Cardiac muscle cell (in vitro differentiated cells and primary cell): ENCODE results near the gene CENPB. TPM values are rescaled to one million over a fixed set of nuclear protein-coding genes. Genes with fewer than 3 reads are reported as not detected.

Experiments
- DNase-seq, 2 donors: peaks; one replicate each; pipeline versions ENCODE4 v3.0.0 to v3.0.0-alpha.2; 2010 to 2017; ENCODE audit warnings: low read depth in 1 of 2, low spot score in 1 of 2
- H3K27ac ChIP-seq: fragments of 200-600 bp; sonication (generic); 2 replicates; pipeline ENCODE4 v1.5.1; 2016
- H3K27me3 ChIP-seq: fragments of 200-600 bp; sonication (generic); 2 replicates; pipeline ENCODE4 v1.6.0; 2016; ENCODE audit warnings: control low read depth
- H3K36me3 ChIP-seq: fragments of 200-600 bp; sonication (generic); 2 replicates; pipeline ENCODE4 v1.5.1; 2016; ENCODE audit warnings: control low read depth
- H3K4me1 ChIP-seq: fragments of 200-600 bp; sonication (generic); 2 replicates; pipeline ENCODE4 v1.8.1; 2017; ENCODE audit warnings: low read depth, mild to moderate bottlenecking, mixed run types
- H3K4me3 ChIP-seq: fragments of 200-600 bp; sonication (generic); 2 replicates; pipeline ENCODE4 v1.5.1; 2016; ENCODE audit warnings: mild to moderate bottlenecking
- H3K9me3 ChIP-seq: fragments of 200-600 bp; sonication (generic); 2 replicates; pipeline ENCODE4 v1.5.1; 2017; ENCODE audit warnings: low read depth, mild to moderate bottlenecking, control low read depth
- CTCF ChIP-seq: IDR thresholded peaks from 2 replicates; pipeline ENCODE4 v1.5.1; 2012; ENCODE audit warnings: low read depth, mild to moderate bottlenecking, low read length
- polyA plus RNA-seq: library from polyadenylated mRNA; unstranded; fragments of >200 nt; fragmentation: Nextera tagmentation; extraction: Ambion mirVana; gene quantifications from 2 replicates; pipeline ENCODE4 v1.2.1, GENCODE V29; 2016
- total RNA-seq: library from RNA; depleted of rRNA; stranded (reverse); fragments of >200 nt; gene quantifications from 2 replicates; pipeline ENCODE4 v1.2.3, GENCODE V29; 2016

The CENPB gene
- total and polyA plus RNA-seq, 2 experiments from 2014 or later, result 12.5 to 47.6 TPM

- peak; percentile 86 for TF ChIP-seq CTCF
- H3K4me3 ChIP-seq, result no peak overlapping the region
- no peaks in the 10 kb centered on the region for H3K9me3 ChIP-seq
- H3K27me3 ChIP-seq, result no peaks in the 10 kb centered on the region
- peaks cover 4% of the 10 kb centered on the region for H3K36me3 ChIP-seq
- no peaks in the 10 kb centered on the region for H3K4me1 ChIP-seq
- H3K27ac ChIP-seq, result no peak overlapping the region
- DNase-seq, result peak; percentile 77 to 85
These were observed 31.9 kb upstream of the CENPB start for GRCh38 chr20:3818155-3819151.

- H3K27ac ChIP-seq, result no peak overlapping the region
- no peaks in the 10 kb centered on the region for H3K27me3 ChIP-seq
- no peaks in the 10 kb centered on the region for H3K4me1 ChIP-seq
- no peak for DNase-seq
- H3K9me3 ChIP-seq, result no peaks in the 10 kb centered on the region
- no peaks in the 10 kb centered on the region for H3K36me3 ChIP-seq
- TF ChIP-seq CTCF, result no peak
- H3K4me3 ChIP-seq, result no peak overlapping the region
These were observed 29.3 kb upstream of the CENPB start for GRCh38 chr20:3815703-3816315.

GRCh38 chr20:3814928-3815495 is 28.5 kb upstream of the CENPB start:
- Histone ChIP-seq H3K9me3 (no peaks in the 10 kb centered on the region), H3K27ac (no peak overlapping the region), H3K36me3 (no peaks in the 10 kb centered on the region), H3K4me1 (no peaks in the 10 kb centered on the region), H3K4me3 (no peak overlapping the region), H3K27me3 (no peaks in the 10 kb centered on the region)
- no peak for DNase-seq
- TF ChIP-seq CTCF, result no peak

GRCh38 chr20:3813848-3814581 is 27.5 kb upstream of the CENPB start:
- no peak for DNase-seq
- no peak for TF ChIP-seq CTCF
- H3K4me1 ChIP-seq, result no peaks in the 10 kb centered on the region
- no peaks in the 10 kb centered on the region for H3K27me3 ChIP-seq
- no peak overlapping the region for H3K4me3 ChIP-seq
- no peaks in the 10 kb centered on the region for H3K9me3 ChIP-seq
- H3K27ac ChIP-seq, result no peak overlapping the region
- H3K36me3 ChIP-seq, result no peaks in the 10 kb centered on the region
